Activated CD4-positive, alpha-beta T cell treated with anti-CD3 and anti-CD28 coated beads, Interleukin-2, amount 10 ng/mL, durations not matched to agents 24 days and 14 days (primary cell): ENCODE measurements around the gene ADAR. TPM values are rescaled to one million over a fixed set of nuclear protein-coding genes. Genes with fewer than 3 reads are reported as not detected.

Experiments
- DNase-seq: peaks from one replicate; pipeline ENCODE4 v3.0.0; 2022
- H3K27ac Mint-ChIP-seq: one replicate; pipeline ENCODE4 v1.8.0; 2022; ENCODE audit warnings: mild to moderate bottlenecking, mixed read lengths
- H3K27me3 Mint-ChIP-seq: one replicate; pipeline ENCODE4 v1.8.0; 2022; ENCODE audit warnings: mixed read lengths
- H3K36me3 Mint-ChIP-seq: one replicate; pipeline ENCODE4 v1.8.0; 2022; ENCODE audit warnings: low read depth, mild to moderate bottlenecking, mixed read lengths
- H3K4me1 Mint-ChIP-seq: one replicate; pipeline ENCODE4 v1.8.0; 2021; ENCODE audit warnings: mixed read lengths
- H3K4me3 Mint-ChIP-seq: one replicate; pipeline ENCODE4 v1.8.0; 2022; ENCODE audit warnings: mild to moderate bottlenecking, moderate library complexity, mixed read lengths
- H3K9me3 Mint-ChIP-seq: one replicate; pipeline ENCODE4 v1.8.0; 2021; ENCODE audit warnings: mixed read lengths
- intact Hi-C: fragments of 100-400 bp; cut with micrococcal nuclease; formaldehyde crosslinking; loops from one replicate; pipeline ENCODE4 v1.15.1; 2023
- total RNA-seq: library from RNA; stranded (reverse); gene quantifications from 2 replicates; pipeline ENCODE4 v1.2.3, GENCODE V29; 2022

The ADAR gene
- total RNA-seq, 1 donor from 2014 or later: 293 TPM

DNA sequence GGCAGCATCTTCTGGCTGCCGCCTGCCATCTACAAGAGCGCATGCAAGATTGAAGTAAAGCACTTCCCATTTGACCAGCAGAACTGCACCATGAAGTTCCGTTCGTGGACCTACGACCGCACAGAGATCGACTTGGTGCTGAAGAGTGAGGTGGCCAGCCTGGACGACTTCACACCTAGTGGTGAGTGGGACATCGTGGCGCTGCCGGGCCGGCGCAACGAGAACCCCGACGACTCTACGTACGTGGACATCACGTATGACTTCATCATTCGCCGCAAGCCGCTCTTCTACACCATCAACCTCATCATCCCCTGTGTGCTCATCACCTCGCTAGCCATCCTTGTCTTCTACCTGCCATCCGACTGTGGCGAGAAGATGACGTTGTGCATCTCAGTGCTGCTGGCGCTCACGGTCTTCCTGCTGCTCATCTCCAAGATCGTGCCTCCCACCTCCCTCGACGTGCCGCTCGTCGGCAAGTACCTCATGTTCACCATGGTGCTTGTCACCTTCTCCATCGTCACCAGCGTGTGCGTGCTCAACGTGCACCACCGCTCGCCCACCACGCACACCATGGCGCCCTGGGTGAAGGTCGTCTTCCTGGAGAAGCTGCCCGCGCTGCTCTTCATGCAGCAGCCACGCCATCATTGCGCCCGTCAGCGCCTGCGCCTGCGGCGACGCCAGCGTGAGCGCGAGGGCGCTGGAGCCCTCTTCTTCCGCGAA, 36.6 kb downstream of the ADAR start:
- Mint-ChIP-seq H3K4me3 (no peak overlapping the region), H3K36me3 (peaks cover 3% of the 10 kb centered on the region), H3K27me3 (peaks cover 24% of the 10 kb centered on the region), H3K9me3 (no peaks in the 10 kb centered on the region), H3K27ac (no peak overlapping the region), H3K4me1 (peaks cover 6% of the 10 kb centered on the region)
- DNase-seq: no peak
- intact Hi-C loops: no loop called here

GRCh38 chr1:154568157-154568815, 39.7 kb downstream of the ADAR start:
- intact Hi-C loops: loop anchor here (1.0 kb wide), 1 partner anchor 9 kb away; no protein-coding TSS in a partner anchor
- H3K27ac Mint-ChIP-seq: no peak overlapping the region
- H3K4me3 Mint-ChIP-seq: peak overlapping the region; percentile 57

DNA sequence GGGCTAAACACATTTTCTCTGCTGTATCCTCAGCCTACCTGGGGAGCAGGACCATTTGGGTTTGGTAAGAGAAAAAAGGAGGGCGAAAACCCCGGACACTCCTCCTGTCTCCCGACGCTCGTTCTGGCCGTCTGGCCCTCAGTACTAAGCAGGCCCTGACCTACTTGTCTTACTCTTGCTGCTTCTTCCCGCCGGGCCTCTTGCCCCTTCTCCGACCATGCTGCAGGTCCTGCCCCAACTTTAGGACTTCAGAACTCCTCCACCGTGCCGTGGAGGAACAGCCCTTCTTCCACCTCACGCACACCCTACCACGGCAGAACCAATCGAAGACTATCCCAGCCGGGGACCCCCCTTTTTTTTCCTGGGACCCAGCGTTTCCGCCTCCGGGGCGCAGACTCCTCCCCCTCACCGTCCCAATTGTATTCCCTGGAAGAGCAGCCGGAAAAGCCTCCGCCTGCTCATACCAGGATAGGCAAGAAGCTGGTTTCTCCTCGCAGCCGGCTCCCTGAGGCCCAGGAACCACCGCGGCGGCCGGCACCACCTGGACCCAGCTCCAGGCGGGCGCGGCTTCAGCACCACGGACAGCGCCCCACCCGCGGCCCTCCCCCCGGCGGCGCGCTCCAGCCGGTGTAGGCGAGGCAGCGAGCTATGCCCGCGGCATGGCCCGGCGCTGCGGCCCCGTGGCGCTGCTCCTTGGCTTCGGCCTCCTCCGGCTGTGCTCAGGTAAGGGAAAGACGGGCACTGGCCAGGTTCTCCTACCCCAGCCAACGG, 40.4 kb downstream of the ADAR start, which contains the start of gene CHRNB2:
TSS of gene CHRNB2 (plus strand) at position 393 of the 771 bp plus-strand sequence. CDS start at position 660, 267 bp downstream.
- no peaks in the 10 kb centered on the region for H3K36me3 Mint-ChIP-seq
- no peaks in the 10 kb centered on the region for H3K9me3 Mint-ChIP-seq
- peak; percentile 96 for DNase-seq
- intact Hi-C loops: loop anchor here (1.0 kb wide), 1 partner anchor 8 kb away; no protein-coding TSS in a partner anchor
- peaks cover 6% of the 10 kb centered on the region for H3K4me1 Mint-ChIP-seq
- peak within 1 kb of the TSS; percentile 26 for H3K27ac Mint-ChIP-seq
- peaks cover 33% of the 10 kb centered on the region for H3K27me3 Mint-ChIP-seq
- H3K4me3 Mint-ChIP-seq: peak within 1 kb of the TSS; percentile 57

More at GRCh38 chr1:154568157-154568815, 39.7 kb downstream of the ADAR start:
- no peaks in the 10 kb centered on the region for H3K9me3 Mint-ChIP-seq
- no peaks in the 10 kb centered on the region for H3K36me3 Mint-ChIP-seq
- no peak for DNase-seq
- peaks cover 33% of the 10 kb centered on the region for H3K27me3 Mint-ChIP-seq
- peaks cover 6% of the 10 kb centered on the region for H3K4me1 Mint-ChIP-seq

DNA sequence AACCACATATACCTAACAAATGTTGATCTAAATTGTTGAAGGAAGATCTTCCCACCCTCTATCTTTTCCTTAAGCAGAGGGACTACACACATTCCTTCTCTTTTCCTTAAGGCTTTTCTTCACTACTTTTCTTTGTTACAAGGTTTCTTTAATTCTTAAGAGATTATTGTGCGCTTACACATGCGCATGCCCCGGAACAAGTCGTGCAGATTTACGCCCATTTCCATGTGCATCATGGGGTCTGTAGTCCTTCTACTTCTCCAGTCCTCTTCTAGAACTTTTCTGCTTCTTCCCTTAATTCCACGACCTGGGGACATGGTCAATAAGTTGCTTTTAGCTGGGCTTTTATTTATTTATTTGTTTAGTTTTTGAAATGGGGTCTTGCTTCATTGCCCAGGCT, 42.1 kb downstream of the ADAR start:
- peaks cover 31% of the 10 kb centered on the region for H3K27me3 Mint-ChIP-seq
- H3K4me3 Mint-ChIP-seq: no peak overlapping the region
- no peak overlapping the region for H3K27ac Mint-ChIP-seq
- H3K4me1 Mint-ChIP-seq: peaks cover 6% of the 10 kb centered on the region
- intact Hi-C loops: no loop called here
- no peaks in the 10 kb centered on the region for H3K36me3 Mint-ChIP-seq
- no peaks in the 10 kb centered on the region for H3K9me3 Mint-ChIP-seq
- DNase-seq: no peak

- peak overlapping the region; percentile 98 for H3K4me3 Mint-ChIP-seq
- peaks cover 30% of the 10 kb centered on the region for H3K36me3 Mint-ChIP-seq
- H3K9me3 Mint-ChIP-seq: no peaks in the 10 kb centered on the region
- no peaks in the 10 kb centered on the region for H3K27me3 Mint-ChIP-seq
- H3K27ac Mint-ChIP-seq: peak overlapping the region; percentile 98
- intact Hi-C loops: loop anchor here (1.0 to 5.0 kb wide), 12 partner anchors 9 to 526 kb away; partner anchors contain the start of genes ADAR, IL6R and UBAP2L
- peaks cover 38% of the 10 kb centered on the region for H3K4me1 Mint-ChIP-seq
- peak; percentile 95 for DNase-seq
Observed at GRCh38 chr1:154559466-154560044, 48.4 kb downstream of the ADAR start.

- H3K36me3 Mint-ChIP-seq: peaks cover 34% of the 10 kb centered on the region
- intact Hi-C loops: loop anchor here (1.0 to 5.0 kb wide), 12 partner anchors 9 to 526 kb away; partner anchors contain the start of genes ADAR, IL6R and UBAP2L
Observed at GRCh38 chr1:154558720-154559465, 49.1 kb downstream of the ADAR start.

DNA sequence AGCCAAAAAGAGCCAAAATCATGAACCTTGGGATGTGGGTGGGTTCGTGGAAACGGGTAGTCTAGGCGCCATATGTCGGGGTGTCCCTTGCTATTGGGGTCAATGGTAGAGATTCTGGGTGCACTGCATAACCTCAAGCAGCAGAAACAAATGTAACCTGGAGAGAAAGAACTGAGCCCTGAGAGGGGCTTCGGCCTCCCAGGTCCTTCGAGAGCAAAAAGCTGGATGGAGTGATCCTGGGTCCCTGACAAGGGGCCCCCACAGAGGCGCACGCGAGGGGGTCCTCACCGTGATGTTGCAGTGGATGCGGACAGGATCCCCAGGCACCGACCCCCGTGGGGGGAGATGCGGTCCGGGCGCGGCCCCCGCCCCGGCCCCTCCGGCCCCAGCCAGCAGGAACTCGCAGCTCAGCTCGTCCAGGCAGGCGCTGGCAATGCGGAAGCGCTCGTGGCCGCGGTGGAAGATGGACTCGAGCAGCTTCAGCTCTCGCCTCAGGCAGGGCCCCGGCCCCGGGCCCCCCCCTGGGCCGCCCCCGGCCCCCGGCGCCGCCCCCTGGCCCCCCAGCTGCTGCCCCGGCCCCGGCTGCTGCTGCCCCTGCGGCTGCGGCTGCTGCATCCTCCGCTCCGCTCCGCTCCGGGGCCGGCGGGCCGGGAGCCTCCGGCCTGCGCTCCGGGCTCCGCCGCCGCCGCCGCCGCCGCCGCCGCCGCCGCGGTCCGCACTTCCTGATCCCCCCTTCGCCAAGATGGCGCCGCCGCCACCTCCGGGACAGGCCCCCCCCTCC, 49.9 kb downstream of the ADAR start, which contains the start of gene UBE2Q1:
TSS of gene UBE2Q1 (minus strand) at position 724 of the 781 bp plus-strand sequence. CDS start at position 615, 109 bp downstream.
- Mint-ChIP-seq H3K4me3 (peak within 1 kb of the TSS; percentile 98), H3K27me3 (no peaks in the 10 kb centered on the region), H3K4me1 (peaks cover 43% of the 10 kb centered on the region), H3K36me3 (peaks cover 42% of the 10 kb centered on the region), H3K9me3 (no peaks in the 10 kb centered on the region), H3K27ac (peak within 1 kb of the TSS; percentile 98)
- intact Hi-C loops: loop anchor here (2.0 to 5.0 kb wide), 5 partner anchors 151 to 503 kb away; partner anchors contain the start of genes IL6R and UBAP2L
- DNase-seq: peak; percentile 82

More at GRCh38 chr1:154558720-154559465, 49.1 kb downstream of the ADAR start:
- peak; percentile 100 for DNase-seq
- Mint-ChIP-seq H3K9me3 (no peaks in the 10 kb centered on the region), H3K4me1 (peaks cover 38% of the 10 kb centered on the region), H3K27ac (peak overlapping the region; percentile 98), H3K27me3 (no peaks in the 10 kb centered on the region), H3K4me3 (peak overlapping the region; percentile 98)

DNA sequence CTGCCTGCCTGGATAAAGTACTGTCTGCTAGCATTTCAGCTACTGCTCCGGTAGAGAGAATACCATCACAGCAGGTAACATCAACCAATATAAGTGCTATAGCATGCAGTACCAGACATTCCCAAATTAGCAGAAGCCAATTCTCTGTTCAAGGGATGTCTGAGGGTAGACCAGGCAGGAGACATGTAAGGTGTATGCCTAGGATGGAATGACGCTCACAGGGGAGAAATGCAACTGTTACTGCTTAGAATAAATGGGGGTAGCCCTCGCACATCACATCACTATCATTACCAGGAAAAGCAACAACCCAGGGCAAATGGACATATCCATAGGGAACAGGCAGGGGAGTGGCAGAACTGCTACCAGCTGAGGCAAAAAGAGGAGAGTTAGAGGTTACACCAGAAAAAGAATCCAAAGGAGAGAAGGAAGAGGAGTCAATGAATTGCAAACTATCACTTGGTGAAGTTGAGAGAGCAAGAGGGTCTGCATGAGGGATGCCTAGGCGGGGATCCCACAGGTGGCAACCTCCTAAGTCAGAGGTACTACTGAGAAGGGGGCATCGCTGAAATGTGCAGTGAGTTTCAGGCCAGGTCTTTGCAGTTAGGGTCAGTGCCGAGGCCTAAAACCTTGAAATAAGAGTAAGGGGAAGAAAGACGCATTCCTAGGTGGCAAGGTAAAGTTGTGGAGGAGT, 50.6 kb downstream of the ADAR start:
- H3K27ac Mint-ChIP-seq: peak overlapping the region; percentile 92
- H3K4me3 Mint-ChIP-seq: peak overlapping the region; percentile 89
- peaks cover 46% of the 10 kb centered on the region for H3K4me1 Mint-ChIP-seq
- intact Hi-C loops: loop anchor here (5.0 kb wide), 1 partner anchor 150 kb away; the partner anchor contains the start of gene IL6R
- no peaks in the 10 kb centered on the region for H3K9me3 Mint-ChIP-seq
- H3K36me3 Mint-ChIP-seq: peaks cover 49% of the 10 kb centered on the region
- DNase-seq: no peak
- H3K27me3 Mint-ChIP-seq: no peaks in the 10 kb centered on the region

GRCh38 chr1:154556422-154556821, 51.6 kb downstream of the ADAR start:
- no peak for DNase-seq
- Mint-ChIP-seq H3K36me3 (peaks cover 56% of the 10 kb centered on the region), H3K4me1 (peaks cover 46% of the 10 kb centered on the region), H3K27me3 (no peaks in the 10 kb centered on the region), H3K9me3 (no peaks in the 10 kb centered on the region), H3K4me3 (peak overlapping the region; percentile 89), H3K27ac (no peak overlapping the region)
- intact Hi-C loops: loop anchor here (5.0 kb wide), 1 partner anchor 149 kb away; the partner anchor contains the start of gene IL6R

GRCh38 chr1:154553056-154554030, 54.6 kb downstream of the ADAR start:
- Mint-ChIP-seq H3K27ac (peak overlapping the region; percentile 19), H3K27me3 (no peaks in the 10 kb centered on the region), H3K9me3 (no peaks in the 10 kb centered on the region), H3K4me1 (peaks cover 43% of the 10 kb centered on the region), H3K4me3 (no peak overlapping the region), H3K36me3 (peaks cover 69% of the 10 kb centered on the region)
- no peak for DNase-seq
- intact Hi-C loops: no loop called here

GRCh38 chr1:154552036-154552435, 56.0 kb downstream of the ADAR start:
- H3K27me3 Mint-ChIP-seq: no peaks in the 10 kb centered on the region
- peaks cover 34% of the 10 kb centered on the region for H3K4me1 Mint-ChIP-seq
- peaks cover 66% of the 10 kb centered on the region for H3K36me3 Mint-ChIP-seq
- intact Hi-C loops: no loop called here
- no peaks in the 10 kb centered on the region for H3K9me3 Mint-ChIP-seq
- H3K4me3 Mint-ChIP-seq: no peak overlapping the region
- DNase-seq: no peak
- H3K27ac Mint-ChIP-seq: no peak overlapping the region
